Measurements from ENCODE around the gene FGD5.

- no peak for TF ChIP-seq REST (IDR thresholded peaks at IDR 0.05; ENCODE audit: insufficient read depth in 1 of 2, low read depth in 2 of 2, low read length in 2 of 2)
- no peak for TF ChIP-seq TAF1 (IDR thresholded peaks at IDR 0.05; ENCODE audit: borderline replicate concordance, insufficient read depth, low read length)
- no peak for TF ChIP-seq POLR2AphosphoS5 (IDR thresholded peaks at IDR 0.05; ENCODE audit: low read depth, low read length)
- no peak for TF ChIP-seq SIN3A (IDR thresholded peaks at IDR 0.05; ENCODE audit: borderline replicate concordance, insufficient read depth, low read length)
- TF ChIP-seq FOXP2 (optimal IDR thresholded peaks at IDR 0.05; ENCODE audit: borderline replicate concordance, extremely low read depth, extremely low read length, insufficient read depth): no peak
Measured at GRCh38 chr3:14820156-14820555, 1.4 kb downstream of the FGD5 start.

Data from PFSK-1 (cell line).